Mesenteric fat pad (tissue), 1 donor: ENCODE data around the gene BTBD1. TPM values are rescaled to one million over a fixed set of nuclear protein-coding genes. Genes with fewer than 3 reads are reported as not detected.

Source experiments
- DNase-seq: peaks from one replicate; pipeline ENCODE4 v3.0.0-alpha.2; 2020; ENCODE audit warnings: low spot score
- microRNA-seq: library from miRNA; unstranded; fragments of <30 nt; microRNA quantifications from one replicate; pipeline ENCODE4 v1.2.0, GENCODE V29; 2020; ENCODE audit warnings: borderline number of aligned reads
- total RNA-seq: library from RNA; stranded (reverse); fragmentation: NEBNext Ultra II Directional; extraction: Animal tissue kit (Norgen Biotek cat#: 25700); gene quantifications from one replicate; pipeline ENCODE4 v1.2.1, GENCODE V29; 2021
- donor health status: DM: yes; HTN: yes; CAD: no.

BTBD1 gene
- total RNA-seq, 1 donor from 2014 or later, result 49.0 TPM

DNA sequence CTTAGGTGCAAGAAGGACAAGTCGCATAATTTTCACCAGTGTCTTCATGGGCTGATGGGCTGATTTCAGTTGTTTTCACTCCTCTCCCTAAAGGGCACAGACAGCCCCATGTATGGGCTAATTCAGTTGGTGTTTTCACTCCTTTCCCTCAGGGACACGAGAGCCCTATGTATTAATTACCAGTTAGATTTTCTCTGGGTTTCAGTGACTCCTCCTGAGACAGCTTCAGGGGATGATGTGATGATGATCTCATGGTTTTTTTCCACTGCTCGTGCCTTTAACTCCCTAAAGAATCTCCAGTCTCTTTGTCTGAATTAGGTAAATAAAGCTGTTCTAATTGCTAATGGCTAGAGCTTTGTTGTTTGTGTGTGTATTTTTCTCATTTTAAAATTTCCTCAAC is 71.1 kb downstream of the BTBD1 start:
- no peak for DNase-seq

DNA sequence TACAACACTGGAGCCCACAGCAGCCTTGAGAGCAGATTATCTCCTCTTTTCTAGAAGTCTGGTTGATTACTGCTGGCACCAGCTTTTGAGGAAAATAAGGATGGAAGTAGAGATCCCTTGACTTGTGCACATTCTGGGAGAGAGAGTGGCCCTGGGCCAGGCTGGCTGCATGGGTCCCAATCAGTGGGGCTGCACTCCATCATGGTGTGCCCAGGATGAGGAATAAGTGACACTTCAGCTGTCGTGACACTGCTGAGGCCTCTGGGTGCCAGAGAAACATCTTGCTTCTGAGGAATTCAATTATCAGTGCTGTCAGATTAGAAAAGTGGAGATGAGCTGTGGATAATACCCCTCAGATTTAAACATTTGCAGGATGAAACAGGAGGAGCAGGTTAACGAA is 72.0 kb downstream of the BTBD1 start:
- DNase-seq, result no peak

DNA sequence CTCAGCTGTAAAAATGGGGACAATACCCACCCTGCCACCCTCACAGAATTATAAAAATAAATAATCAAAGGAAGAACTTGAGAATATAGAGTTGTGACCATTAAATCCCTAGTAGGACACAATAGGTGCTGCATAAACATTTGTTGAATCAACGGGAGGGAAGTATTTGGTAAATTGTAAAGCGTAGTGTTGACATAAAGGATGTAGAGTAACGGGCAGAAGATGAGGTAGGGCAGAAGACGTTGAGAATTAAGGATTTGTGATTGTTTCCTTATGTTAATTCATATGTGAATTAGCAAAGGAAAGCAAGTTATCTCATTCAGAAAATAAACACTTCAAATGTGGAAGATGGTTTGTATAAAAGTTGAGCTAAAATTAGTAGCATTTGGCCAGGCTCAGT is 73.9 kb downstream of the BTBD1 start:
- DNase-seq, result no peak

- DNase-seq, result no peak
Observed at GRCh38 chr15:82992436-82992998, 74.5 kb downstream of the BTBD1 start.

- DNase-seq, result no peak
Observed at GRCh38 chr15:82986442-82986780, 80.6 kb downstream of the BTBD1 start.

- peak; percentile 95 for DNase-seq
Observed at GRCh38 chr15:82985688-82986441, 81.2 kb downstream of the BTBD1 start, which contains the start of gene RAMAC. TSS of gene RAMAC (plus strand) at chr15:82986210. CDS start at chr15:82989019, 2,809 bp downstream.

GRCh38 chr15:82980981-82981380 is 86.1 kb downstream of the BTBD1 start:
- DNase-seq, result no peak

DNA sequence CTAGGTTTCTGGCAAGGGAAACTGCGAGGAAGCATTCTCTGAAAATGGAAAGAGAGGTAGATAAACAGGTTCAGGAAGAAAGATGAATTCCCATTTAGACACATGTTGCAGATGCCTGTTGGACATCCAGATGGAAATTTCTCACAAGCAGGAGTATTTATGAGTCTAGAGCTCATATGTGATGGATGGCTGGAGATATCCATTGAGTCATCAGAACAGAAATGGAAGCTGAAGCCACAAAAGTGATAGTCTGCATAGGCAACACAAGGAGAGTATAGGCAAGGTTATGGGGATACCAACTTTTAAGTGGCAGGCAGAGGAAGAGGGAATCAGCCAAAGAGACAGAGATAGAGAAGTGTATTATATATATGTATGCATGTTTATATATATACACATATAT is 87.3 kb downstream of the BTBD1 start:
- no peak for DNase-seq

- DNase-seq, result no peak
Observed at GRCh38 chr15:82978438-82978837, 88.6 kb downstream of the BTBD1 start.

- DNase-seq, result no peak
Observed at GRCh38 chr15:82977076-82977475, 90.0 kb downstream of the BTBD1 start.

GRCh38 chr15:82972990-82973389 is 94.1 kb downstream of the BTBD1 start:
- no peak for DNase-seq

DNA sequence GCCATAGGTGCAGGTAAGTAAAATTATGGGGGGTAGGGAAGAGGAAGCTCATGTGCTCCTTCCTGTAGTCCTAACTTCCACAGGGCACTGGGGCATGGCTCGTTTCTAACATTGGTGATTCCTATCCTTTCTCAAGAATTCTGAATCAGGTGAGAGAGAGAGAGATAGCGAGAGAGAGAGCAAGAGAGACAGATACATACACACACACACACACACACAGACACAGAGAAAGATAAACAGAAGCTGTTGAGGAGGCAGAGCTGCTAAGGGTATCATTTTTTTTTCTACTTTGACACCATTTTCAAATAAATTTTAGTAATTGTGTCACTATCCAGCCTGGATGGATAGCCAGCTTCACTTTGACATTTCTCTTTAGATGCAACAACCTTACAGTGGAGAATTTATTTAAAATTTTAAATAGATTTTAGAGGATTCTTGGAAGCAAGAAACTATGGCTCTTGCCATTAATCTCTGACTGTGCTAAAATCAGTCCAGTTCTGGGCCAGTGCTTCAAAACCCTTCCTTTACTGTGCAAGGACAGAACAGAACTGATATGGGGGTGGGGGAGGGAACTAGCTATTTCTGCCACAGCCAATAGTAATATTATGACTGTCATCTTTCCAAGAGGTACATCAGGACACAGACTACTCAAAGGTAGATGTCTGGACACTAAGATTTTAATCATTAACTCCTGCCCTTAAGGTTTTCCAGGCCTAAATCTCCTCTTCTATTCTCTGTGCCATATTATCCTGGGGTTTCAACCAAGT is 95.7 kb downstream of the BTBD1 start:
- no peak for DNase-seq

DNA sequence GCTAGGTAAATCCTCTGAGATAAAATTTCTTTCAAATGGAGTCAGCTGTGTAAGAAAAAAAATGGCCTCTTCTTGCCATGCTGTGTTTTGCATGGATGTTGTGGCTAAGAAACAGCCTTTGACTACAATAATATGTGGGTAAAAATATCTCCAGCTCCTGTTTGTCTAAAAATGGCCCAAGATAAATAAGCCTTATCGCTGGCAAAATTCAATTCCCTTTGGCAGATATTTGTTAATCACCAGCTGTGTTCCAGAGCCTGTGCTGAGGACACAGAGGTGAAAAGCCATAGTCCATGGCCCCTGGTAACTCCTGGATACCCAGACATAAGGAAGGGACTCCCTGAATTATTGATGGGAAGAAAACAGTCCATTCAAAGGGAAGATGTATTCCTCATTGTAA is 96.4 kb downstream of the BTBD1 start:
- DNase-seq, result no peak

DNA sequence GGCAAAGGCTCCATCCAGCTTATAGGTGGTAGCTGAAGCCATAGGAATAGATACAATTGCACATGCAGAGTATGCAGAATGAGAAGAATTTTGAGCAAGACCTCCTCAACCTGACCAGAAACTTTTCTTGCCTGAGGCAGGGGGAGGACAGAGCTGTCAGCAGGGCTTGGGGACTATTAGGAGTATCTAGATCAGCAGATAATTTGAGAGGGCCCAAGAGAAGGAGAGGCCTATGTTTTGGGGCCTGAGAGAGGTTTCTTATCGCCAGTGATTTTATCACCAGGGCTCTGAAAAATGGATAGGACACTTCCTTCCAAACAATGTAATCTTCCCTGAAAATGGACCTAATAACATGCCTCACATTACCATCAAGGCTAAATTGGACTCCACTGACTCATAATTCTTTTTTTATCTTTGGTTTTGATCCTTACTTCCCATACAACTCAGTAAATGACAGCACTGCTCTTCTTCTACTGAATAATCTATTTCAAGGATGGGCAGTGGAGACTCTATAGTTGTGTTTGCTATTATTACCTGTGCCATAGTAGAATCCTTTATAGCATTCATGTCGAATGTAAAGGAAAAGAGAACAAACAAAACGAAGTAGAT is 96.9 kb downstream of the BTBD1 start:
- no peak for DNase-seq

GRCh38 chr15:82969353-82969752 is 97.7 kb downstream of the BTBD1 start:
- no peak for DNase-seq

- DNase-seq, result no peak
Observed at GRCh38 chr15:82968066-82968465, 99.0 kb downstream of the BTBD1 start.

DNA sequence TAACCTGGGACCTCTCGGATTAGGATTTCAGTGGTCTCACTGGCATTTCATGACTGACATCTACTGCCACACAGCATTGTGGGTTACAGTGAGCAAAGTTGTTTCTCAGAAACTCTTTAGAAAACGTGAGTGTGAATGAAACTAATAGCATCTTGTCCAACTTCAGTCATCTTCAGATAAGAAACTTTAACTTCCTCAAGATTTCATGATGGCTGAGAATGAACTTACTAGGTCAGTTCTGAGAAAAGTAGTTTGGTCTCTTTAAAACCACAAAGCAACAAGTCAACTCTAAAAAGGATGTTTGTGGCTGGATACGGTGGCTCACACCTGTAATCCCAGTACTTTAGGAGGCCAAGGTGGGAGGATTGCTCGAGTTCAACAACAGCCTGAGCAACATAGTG is 100.4 kb downstream of the BTBD1 start:
- no peak for DNase-seq

Small RNA genes lying within 50 kb of the gene (microRNA-seq; reads per million reads assigned to microRNA genes)
- not detected for gene MIR4515

Other genes with a start within 250 kb of the BTBD1 start
- 2.9 TPM for gene HOMER2, start 114.5 kb downstream of the BTBD1 start, total RNA-seq
- gene RAMAC, start 81.0 kb downstream of the BTBD1 start, total RNA-seq, result 14.1 TPM
- 21.5 TPM for gene C15orf40, start 55.6 kb downstream of the BTBD1 start, total RNA-seq
- 12.4 TPM for gene TM6SF1, start 40.4 kb upstream of the BTBD1 start, total RNA-seq
- 31.2 TPM for gene HDGFL3, start 140.6 kb upstream of the BTBD1 start, total RNA-seq
- 0.42 TPM for gene BNC1, start 217.4 kb upstream of the BTBD1 start, total RNA-seq